ENCODE results near the gene FYB2.

Gene FYB2

GRCh38 chr1:56831871-56832693 is 12.9 kb upstream of the FYB2 start:
- DNase-seq = peak; percentile 53

- no peak for DNase-seq
Observed at GRCh38 chr1:56830052-56830451, 10.8 kb upstream of the FYB2 start.

GRCh38 chr1:56827711-56828110 is 8.5 kb upstream of the FYB2 start:
- DNase-seq = no peak

- no peak for DNase-seq
Observed at GRCh38 chr1:56825436-56825835, 6.2 kb upstream of the FYB2 start.

GRCh38 chr1:56824938-56825337 is 5.7 kb upstream of the FYB2 start:
- DNase-seq = no peak

GRCh38 chr1:56824271-56824670 is 5.1 kb upstream of the FYB2 start:
- DNase-seq = no peak

- DNase-seq = no peak
Observed at GRCh38 chr1:56821462-56821797, 2.2 kb upstream of the FYB2 start.

GRCh38 chr1:56820755-56821461 is 1.7 kb upstream of the FYB2 start:
- DNase-seq = peak; percentile 65

- no peak for DNase-seq
Observed at GRCh38 chr1:56817716-56818463, 1.3 kb downstream of the FYB2 start.

GRCh38 chr1:56816909-56817308 is 2.3 kb downstream of the FYB2 start:
- no peak for DNase-seq

- DNase-seq = no peak
Observed at GRCh38 chr1:56816264-56816663, 2.9 kb downstream of the FYB2 start.

GRCh38 chr1:56814205-56814604 is 5.0 kb downstream of the FYB2 start:
- no peak for DNase-seq

- no peak for DNase-seq
Observed at GRCh38 chr1:56811331-56811730, 7.9 kb downstream of the FYB2 start.

GRCh38 chr1:56808410-56808809 is 10.8 kb downstream of the FYB2 start:
- no peak for DNase-seq

GRCh38 chr1:56806804-56807203 is 12.4 kb downstream of the FYB2 start:
- DNase-seq = no peak

GRCh38 chr1:56803561-56804156 is 15.5 kb downstream of the FYB2 start:
- DNase-seq = no peak

GRCh38 chr1:56799605-56800400 is 19.4 kb downstream of the FYB2 start:
- no peak for DNase-seq

- no peak for DNase-seq
Observed at GRCh38 chr1:56798053-56798471, 21.1 kb downstream of the FYB2 start.

GRCh38 chr1:56797065-56797685 is 22.0 kb downstream of the FYB2 start:
- DNase-seq = no peak

- no peak for DNase-seq
Observed at GRCh38 chr1:56795870-56796269, 23.3 kb downstream of the FYB2 start.

GRCh38 chr1:56790036-56790435 is 29.2 kb downstream of the FYB2 start:
- DNase-seq = no peak

GRCh38 chr1:56788588-56788987 is 30.6 kb downstream of the FYB2 start:
- DNase-seq = no peak
